ENCODE measurements around the gene CEBPE.

GRCh38 chr14:23129759-23130316 lies 10.8 kb upstream of the CEBPE start:
- TF ChIP-seq CTCF (IDR thresholded peaks at IDR 0.05): no peak
- TF ChIP-seq SMC3 (IDR thresholded peaks at IDR 0.05; ENCODE audit: low read depth, low read length): no peak
- no peak for TF ChIP-seq YY1 (IDR thresholded peaks at IDR 0.05; ENCODE audit: low read depth)
- no peak for TF ChIP-seq FOXM1 (IDR thresholded peaks at IDR 0.05; ENCODE audit: low read depth)
- TF ChIP-seq RFX5 (IDR thresholded peaks at IDR 0.05; ENCODE audit: low read length): no peak
- TF ChIP-seq TCF12 (IDR thresholded peaks at IDR 0.05): no peak
- no peak for TF ChIP-seq EP300 (IDR thresholded peaks at IDR 0.05; ENCODE audit: borderline replicate concordance in 1 of 2, low read depth in 1 of 2, low read length in 1 of 2)
- TF ChIP-seq POLR2AphosphoS5 (IDR thresholded peaks at IDR 0.05; ENCODE audit: low read depth, low read length): no peak
- no peak for TF ChIP-seq FOSL2 (IDR thresholded peaks at IDR 0.05; ENCODE audit: borderline replicate concordance, low read depth)
- TF ChIP-seq REST (IDR thresholded peaks at IDR 0.05; ENCODE audit: low read depth, low read length): no peak

All from SK-N-SH (cell line).